Measurements from ENCODE around the gene C2orf81. TPM values are rescaled to one million over a fixed set of nuclear protein-coding genes. Genes with fewer than 3 reads are reported as not detected.

Gene C2orf81
- total and polyA plus RNA-seq, 10 of the 15 experiments (the other 5 are each of a cell fraction or from before 2014, with no cell fraction given): 0.10 to 9.8 (median 2.7) TPM

GRCh38 chr2:74439803-74440377 is 18.5 kb upstream of the C2orf81 start:
- 0 out of 2 replicates have a peak, but pooled peaks have one; percentile 27 for TF ChIP-seq RELB (IDR thresholded peaks at IDR 0.05; ENCODE audit: low read depth)
- TF ChIP-seq LARP7 (IDR thresholded peaks at IDR 0.05): no peak; the same call in 1 of the 2 replicates
- Histone ChIP-seq H3K4me2 (ENCODE audit: control insufficient read depth, insufficient read depth) (peak overlapping the region; percentile 81), H3K9ac (ENCODE audit: control insufficient read depth, insufficient read depth, low read length) (peak overlapping the region; percentile 62), H3K27me3 (replicated peaks in 1 of 2; ENCODE audit: control insufficient read depth in 2 of 2, insufficient read depth in 2 of 2, low read length in 1 of 2) (peaks cover 2 to 10% of the 10 kb centered on the region in 2 experiments; a peak in 3 of 4 replicates), H3K4me1 (ENCODE audit: control insufficient read depth, insufficient read depth, low read length) (peaks cover 23% of the 10 kb centered on the region), H3K4me3 (peak overlapping the region; percentile 61; the same call in 1 of the 2 replicates), H3K79me2 (ENCODE audit: control insufficient read depth, insufficient read depth, low read length) (no peaks in the 10 kb centered on the region; the same call in 1 of the 2 replicates), H3K27ac (ENCODE audit: control insufficient read depth, insufficient read depth) (0 out of 2 replicates have a peak overlapping the region, but pooled peaks have one; percentile 2), H3K36me3 (ENCODE audit: control insufficient read depth in 2 of 2, insufficient read depth in 2 of 2, low read length in 1 of 2) (no peaks in the 10 kb centered on the region), H4K20me1 (ENCODE audit: control insufficient read depth, insufficient read depth) (no peaks in the 10 kb centered on the region), H2AFZ (ENCODE audit: control insufficient read depth, low read depth, low read length) (peak overlapping the region; percentile 59), H3K9me3 (replicated peaks; ENCODE audit: control insufficient read depth, insufficient read depth, low read length) (no peaks in the 10 kb centered on the region)
- TSS peak; percentile 58 for BruUV-seq (replicated peaks)
- SMC1A ChIA-PET (ENCODE audit: uncharacterized antibody, unreplicated experiment): interaction anchor here (0.6 to 2.0 kb wide), 10 partner anchors 8 to 258 kb away, joined by 3 to 9 read pairs (median 4); partner anchors contain the start of genes C2orf81, INO80B, MRPL53 and WBP1
- 60% methylated on average over 14 of the region's 14 CpGs for WGBS (ENCODE audit: insufficient coverage, insufficient replicate concordance, low lambda C conversion rate, missing lambda C conversion rate)
- ATAC-seq: no peak
- POLR2A ChIA-PET: interaction anchor here (0.6 to 3.4 kb wide), 15 partner anchors 8 to 670 kb away, joined by 3 to 29 read pairs (median 4); partner anchors contain the start of genes C2orf81, INO80B, MOGS and MRPL53
- CTCF ChIA-PET: interaction anchor here (0.8 to 2.5 kb wide), 8 partner anchors 8 to 149 kb away, joined by 3 to 12 read pairs (median 3); partner anchors contain the start of genes C2orf81, INO80B, MRPL53 and WDR54
- intact Hi-C loops (cut with micrococcal nuclease; ENCODE audit: unreplicated experiment) (no loop called here), in situ Hi-C loops (cut with MboI) (no loop called here)
- FAIRE-seq: no peak
- DNase-seq (ENCODE audit: low read depth, low spot score): no peak
- RAD21 ChIA-PET (ENCODE audit: unreplicated experiment): interaction anchor here (0.6 to 2.3 kb wide), 14 partner anchors 10 to 137 kb away, joined by 3 to 13 read pairs (median 4); partner anchors contain the start of genes C2orf81, INO80B, MRPL53 and WDR54
